GM18861 (cell line): ENCODE data around the gene IFFO2.

Experiments
- ATAC-seq: cut with Tn5 transposase; IDR thresholded peaks from one replicate; pipeline ENCODE4 v1.9.1; 2021; ENCODE audit not compliant: unreplicated experiment

The IFFO2 gene

DNA sequence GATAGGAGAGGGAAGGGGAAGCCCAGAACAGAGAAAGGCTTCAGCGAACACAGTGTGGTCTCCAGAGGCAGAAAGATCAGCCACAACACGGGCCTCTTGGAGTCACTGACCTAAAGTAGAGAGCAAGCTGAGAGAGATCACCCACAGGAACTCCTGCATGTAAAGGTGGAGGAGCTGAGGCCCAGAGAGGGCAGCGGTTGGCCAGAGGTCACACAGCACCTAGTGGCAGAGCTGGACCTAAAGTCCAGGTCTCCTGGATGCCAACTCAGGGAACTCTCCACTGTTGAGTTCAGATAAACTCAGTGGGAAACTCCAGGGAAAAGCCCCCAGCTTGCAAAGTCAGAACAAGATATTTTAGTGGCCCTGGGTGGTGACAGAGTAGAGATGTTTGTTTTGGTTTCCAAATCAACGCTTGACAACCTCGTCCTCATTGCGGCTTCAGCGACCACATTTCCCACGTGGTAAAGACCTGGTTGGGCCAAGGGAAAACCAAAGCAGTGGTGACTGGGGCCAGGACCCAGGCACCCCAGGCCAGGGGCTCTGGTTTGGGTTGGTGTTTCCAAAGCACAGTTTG lies 4.6 kb downstream of the IFFO2 start:
- ATAC-seq: no peak

DNA sequence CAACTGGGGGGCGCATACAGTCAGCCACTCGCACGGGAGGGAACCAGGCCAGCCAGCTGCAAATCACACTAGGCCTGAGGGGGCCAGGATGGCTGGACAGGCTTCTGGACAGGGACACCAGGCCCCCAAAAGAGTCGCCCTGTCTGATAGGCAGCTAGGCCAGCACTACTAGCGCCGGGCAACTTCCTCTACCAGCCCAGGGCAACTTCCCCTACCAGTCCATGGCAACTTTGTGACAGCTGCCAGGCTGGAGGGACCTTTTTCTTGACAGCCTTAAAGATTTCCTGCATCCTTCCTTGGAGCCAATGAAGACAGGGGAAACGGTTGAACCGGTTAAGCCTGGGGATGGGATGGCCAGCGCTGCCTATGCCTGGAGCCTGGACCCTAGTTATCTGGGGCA lies 5.1 kb downstream of the IFFO2 start:
- ATAC-seq: no peak

DNA sequence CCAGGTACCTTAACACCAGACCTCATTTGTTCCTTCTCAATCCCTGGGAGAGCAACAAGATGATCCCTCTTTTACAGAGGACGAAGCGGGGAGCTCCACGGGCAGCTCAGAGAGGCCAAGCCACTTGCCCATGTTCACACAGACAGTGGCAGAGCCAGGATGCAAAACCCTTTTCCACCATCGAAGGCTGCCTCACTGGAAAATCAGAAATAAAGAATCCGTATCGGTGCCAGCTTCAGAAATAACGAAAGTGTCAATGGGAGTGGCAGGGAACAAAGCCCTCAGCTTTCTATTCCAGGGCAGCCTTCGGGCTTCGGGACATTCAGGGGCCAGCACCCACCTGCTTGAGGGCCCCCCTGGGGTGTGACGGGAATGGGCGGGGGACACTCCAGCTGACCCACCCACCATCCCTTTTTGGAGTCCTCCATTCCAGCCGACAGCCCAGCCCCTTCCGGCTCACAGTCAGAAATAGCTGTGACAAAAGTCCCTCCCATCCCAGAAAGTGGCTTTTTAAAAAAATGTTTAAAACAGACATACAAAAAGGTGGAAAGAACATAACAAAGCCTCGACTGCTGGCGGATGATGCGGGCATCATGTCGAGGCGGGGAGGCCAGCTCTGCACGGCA lies 6.0 kb downstream of the IFFO2 start:
- no peak for ATAC-seq

- no peak for ATAC-seq
These were observed 6.6 kb downstream of the IFFO2 start for GRCh38 chr1:18949686-18950400.

DNA sequence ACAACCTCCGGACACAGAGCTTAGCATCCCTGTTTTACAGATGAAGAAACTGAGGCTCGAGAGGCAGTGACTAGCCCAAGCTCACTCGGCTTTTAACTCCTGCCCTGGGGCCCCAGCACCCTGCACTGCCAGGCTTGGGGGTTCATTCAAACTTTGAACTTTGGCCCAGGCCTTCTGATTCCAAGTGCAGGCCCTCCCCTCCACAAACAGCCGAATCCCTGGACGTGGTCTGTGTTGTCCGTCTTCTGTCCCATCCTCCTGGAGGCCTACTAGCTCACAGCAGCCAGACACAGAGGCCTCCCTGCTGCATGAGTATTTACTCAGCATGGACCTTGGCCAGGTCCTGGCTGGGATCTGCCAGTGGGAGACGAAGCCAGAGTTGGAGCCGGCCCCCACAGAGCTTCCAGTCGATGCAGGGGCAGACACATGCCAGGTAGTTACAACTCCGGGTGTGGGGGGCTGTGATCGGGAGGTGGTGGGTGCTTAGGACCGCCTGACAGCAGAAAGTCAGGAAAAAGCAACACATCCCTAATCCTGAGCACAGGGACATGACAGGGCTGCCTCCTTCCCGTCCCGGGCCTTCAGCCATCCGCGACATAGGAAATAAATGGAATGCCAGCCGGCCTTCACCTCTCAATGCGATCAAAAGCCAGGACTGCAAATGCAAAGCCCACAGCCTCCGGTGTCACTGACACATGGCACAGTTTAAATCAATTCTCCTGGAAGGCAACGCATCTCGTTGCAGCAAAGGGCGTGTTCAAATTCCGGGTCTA lies 7.4 kb downstream of the IFFO2 start:
- no peak for ATAC-seq

DNA sequence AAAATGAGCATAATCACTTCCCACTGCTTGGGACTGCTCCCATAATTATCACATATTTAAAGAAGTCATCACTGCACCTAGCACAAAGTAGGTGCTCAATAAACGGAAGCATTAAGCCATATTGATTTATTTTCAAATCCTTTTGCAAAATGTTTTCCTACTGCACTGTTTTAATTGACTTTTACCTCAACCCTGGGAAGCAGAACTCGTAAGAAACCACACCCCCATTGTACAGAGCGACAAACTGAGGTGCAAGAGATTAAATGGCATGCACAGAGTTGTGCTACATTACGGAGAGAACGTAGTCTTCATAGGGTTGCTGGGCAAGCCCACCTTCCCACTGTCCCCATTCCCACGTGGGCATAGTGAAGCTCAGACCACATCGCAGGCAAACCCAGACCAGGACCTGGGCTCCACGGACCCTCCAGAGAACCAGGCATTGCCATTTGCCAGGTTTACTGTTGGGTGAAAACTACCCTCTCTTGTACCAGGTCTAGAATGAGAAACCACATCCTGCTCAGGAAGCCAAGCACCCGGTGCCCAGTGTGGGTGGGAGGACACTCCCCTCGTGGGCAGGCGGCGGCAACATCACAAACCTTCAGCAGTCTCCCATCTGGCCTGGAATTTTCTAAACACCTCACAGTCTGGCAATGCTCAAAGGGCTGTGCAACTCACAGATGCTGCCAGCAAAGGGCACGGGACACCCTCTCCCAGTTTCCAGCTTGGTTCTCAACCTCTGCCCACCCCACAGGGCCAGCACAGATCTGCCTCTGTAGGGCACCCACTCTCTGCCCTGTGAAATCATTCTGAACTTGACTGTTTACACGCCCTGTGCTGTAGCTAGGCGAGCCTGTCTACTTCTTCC lies 8.2 kb downstream of the IFFO2 start:
- ATAC-seq: no peak

- no peak for ATAC-seq
These were observed 8.9 kb downstream of the IFFO2 start for GRCh38 chr1:18947570-18947969.

GRCh38 chr1:18946550-18947381 lies 9.7 kb downstream of the IFFO2 start:
- no peak for ATAC-seq

GRCh38 chr1:18945401-18945849 lies 11.1 kb downstream of the IFFO2 start:
- ATAC-seq: no peak

GRCh38 chr1:18944810-18945209 lies 11.7 kb downstream of the IFFO2 start:
- ATAC-seq: no peak

DNA sequence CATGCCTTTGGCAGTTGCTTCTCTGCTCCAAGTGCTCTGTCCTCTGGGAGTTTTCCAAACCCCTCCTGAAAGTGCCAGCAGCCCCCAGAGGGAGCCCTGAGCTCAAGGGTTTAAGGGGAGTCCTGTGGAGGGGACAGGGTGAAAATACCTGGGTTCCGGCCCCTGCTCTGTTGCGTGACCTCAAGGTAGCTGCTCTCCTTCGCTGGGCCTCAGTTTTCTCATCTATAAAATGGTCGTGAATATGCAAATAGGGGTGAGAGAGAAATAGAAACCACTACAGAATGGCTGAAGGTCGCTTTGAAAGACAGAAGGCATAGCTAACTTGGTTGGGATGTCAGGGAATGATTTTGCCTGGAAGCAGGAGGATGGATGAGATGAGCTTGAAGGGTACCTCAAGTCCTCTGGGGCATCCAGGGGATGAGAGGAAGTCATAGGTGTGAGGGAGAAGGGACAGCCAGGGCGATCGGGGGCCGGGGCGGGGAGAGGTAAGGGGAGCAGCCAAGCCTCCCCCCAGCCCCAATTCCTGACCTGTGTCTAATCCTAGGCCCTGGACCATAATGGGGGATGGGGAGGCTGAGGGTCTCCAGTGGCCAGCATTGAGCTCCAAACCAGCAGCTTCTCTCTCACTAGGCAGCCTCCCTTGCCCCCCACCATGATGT lies 12.4 kb downstream of the IFFO2 start:
- no peak for ATAC-seq

- ATAC-seq: no peak
These were observed 13.3 kb downstream of the IFFO2 start for GRCh38 chr1:18943162-18943561.

- no peak for ATAC-seq
These were observed 14.1 kb downstream of the IFFO2 start for GRCh38 chr1:18942340-18942739.

- ATAC-seq: no peak
These were observed 15.0 kb downstream of the IFFO2 start for GRCh38 chr1:18941221-18942141.

- no peak for ATAC-seq
These were observed 16.0 kb downstream of the IFFO2 start for GRCh38 chr1:18940303-18941020.

DNA sequence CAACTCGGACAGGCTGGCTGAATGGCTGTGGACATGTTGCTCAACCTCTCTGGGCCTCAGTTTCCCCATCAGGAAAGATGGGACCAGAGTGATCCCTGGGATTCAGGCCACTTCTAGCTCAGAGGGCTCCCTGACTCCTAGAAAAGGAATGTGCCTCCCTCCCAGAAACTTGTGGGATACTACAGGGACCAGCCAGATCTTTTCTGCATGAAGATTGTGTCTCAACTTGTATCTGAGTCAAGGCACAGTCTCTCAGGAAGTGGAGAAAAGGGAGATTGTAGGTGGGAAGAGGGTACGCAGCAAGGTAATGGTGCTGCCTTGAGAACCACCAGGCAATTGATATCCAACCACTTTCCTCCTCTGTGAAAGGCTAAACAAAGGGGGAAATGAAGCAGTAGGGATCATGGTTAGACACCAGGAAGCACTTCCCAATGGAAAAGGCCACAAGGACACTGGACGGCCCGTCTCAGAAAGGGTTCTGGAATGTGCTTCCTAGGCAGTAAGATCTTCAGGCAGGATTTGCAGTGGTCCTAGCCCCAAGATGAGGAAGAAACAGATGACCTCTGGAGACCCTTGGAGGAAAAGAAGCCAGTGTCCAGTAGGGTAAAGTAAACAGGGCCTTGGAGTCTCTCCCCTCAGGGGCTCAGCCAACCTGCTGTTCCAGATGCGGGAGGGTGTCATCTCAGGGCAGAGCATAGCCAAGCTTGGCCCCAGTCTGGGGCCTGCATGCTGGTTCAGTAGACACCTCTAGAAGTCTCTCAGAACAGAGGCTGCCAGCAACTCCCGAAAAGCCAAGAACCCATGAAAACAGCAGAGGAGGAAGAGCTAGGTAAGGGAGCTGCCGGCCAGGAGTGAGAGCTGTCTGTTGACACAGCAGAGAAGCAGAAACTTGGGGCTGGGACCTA lies 16.8 kb downstream of the IFFO2 start:
- no peak for ATAC-seq

GRCh38 chr1:18938707-18939070 lies 17.8 kb downstream of the IFFO2 start:
- ATAC-seq: no peak
